HepG2 (cell line): ENCODE data around the gene ARL10. TPM values are rescaled to one million over a fixed set of nuclear protein-coding genes. Genes with fewer than 3 reads are reported as not detected.

Experiments
- ATAC-seq: fragments of 200-7000 bp; cut with Tn5 transposase; 3 replicates; pipeline ENCODE4 v1.9.1; 2020; ENCODE audit warnings: mild to moderate bottlenecking, moderate library complexity
- Bru-seq: library from RNA; stranded (reverse); fragments of 400-500 nt; gene quantifications from one replicate; lab custom pipeline; 2021; lab: Mats Ljungman, UMichigan
- BruChase-seq, 2 experiments: library from RNA; stranded (reverse); fragments of 400-500 nt; gene quantifications; one replicate each; lab custom pipeline; 2021; lab: Mats Ljungman, UMichigan
- BruUV-seq: library from RNA; stranded (reverse); fragments of 400-500 nt; replicated peaks from 2 replicates; lab custom pipeline; 2021; lab: Mats Ljungman, UMichigan
- CTCF ChIA-PET: fragments of 300-600 bp; formaldehyde crosslinking; extraction: SDS; loops from one replicate; lab custom pipeline; 2021; ENCODE audit warnings: low total read pairs, inconsistent platforms, low intra/inter-chr PET ratio; lab: Yijun Ruan, JAX
- POLR2A ChIA-PET: fragments of 350-600 bp; sonication (Branson Sonifier 250); formaldehyde crosslinking; loops from one replicate; lab custom pipeline; 2020; ENCODE audit warnings: antibody characterized with exemption, inconsistent platforms; lab: Yijun Ruan, JAX
- DNase-seq: peaks from one replicate; pipeline ENCODE4 v3.0.0-alpha.2; 2015; ENCODE audit warnings: low spot score
- FAIRE-seq: peaks from 3 replicates; lab custom pipeline; 2011; peaks lifted over from hg19 to GRCh38; lab: Jason Lieb, UNC
- H2AFZ ChIP-seq: one replicate; pipeline ENCODE4 v1.6.1; 2011; ENCODE audit warnings: low read length, inconsistent platforms
- H3K27ac ChIP-seq: fragments of 300-600 bp; 3 replicates; pipeline ENCODE4 v1.8.0; 2011; ENCODE audit warnings: mixed run types, mild to moderate bottlenecking, mixed read lengths, low read length, inconsistent platforms; ENCODE audit not compliant: insufficient read depth; ENCODE audit errors: extremely low read length
- H3K27me3 ChIP-seq, 2 experiments: fragments of 200-600 bp in 1 of 2; 2 replicates in 1 of 2; 3 replicates in 1 of 2; pipeline versions ENCODE4 v1.6.0 to v1.8.0; 2011; ENCODE audit warnings: low read length in 2 of 2, mild to moderate bottlenecking in 2 of 2, moderate library complexity in 2 of 2, inconsistent platforms in 1 of 2; ENCODE audit not compliant: insufficient read depth in 2 of 2, control insufficient read depth in 1 of 2
- H3K36me3 ChIP-seq, 2 experiments: fragments of 200-600 bp in 1 of 2; replicated peaks in 1 of 2; 2 replicates in 1 of 2; 3 replicates in 1 of 2; pipeline versions ENCODE4 v1.5.1 to v1.8.0; 2011; ENCODE audit warnings: low read length in 2 of 2, inconsistent platforms in 1 of 2; ENCODE audit not compliant: insufficient read depth in 2 of 2, control insufficient read depth in 1 of 2
- H3K4me1 ChIP-seq: 2 replicates; pipeline ENCODE4 v1.5.1; 2012; ENCODE audit warnings: low read length, inconsistent platforms; ENCODE audit not compliant: insufficient read depth
- H3K4me2 ChIP-seq: 2 replicates; pipeline ENCODE4 v1.6.0; 2011; ENCODE audit warnings: low read depth, low read length, inconsistent platforms
- H3K4me3 ChIP-seq, 3 experiments: fragments of 200-600 bp in 1 of 3; sonication (generic), shearing (Covaris generic) in 1 of 3; replicated peaks in 1 of 3; 2 replicates each; pipeline ENCODE4 v1.5.1; 2011 to 2016; ENCODE audit warnings: low read length in 3 of 3, inconsistent platforms in 2 of 3, low read depth in 2 of 3, mild to moderate bottlenecking in 2 of 3, control low read depth in 1 of 3, mixed read lengths in 1 of 3; ENCODE audit not compliant: insufficient read depth in 1 of 3
- H3K79me2 ChIP-seq: one replicate; pipeline ENCODE4 v1.6.1; 2011; ENCODE audit warnings: low read length, inconsistent platforms; ENCODE audit not compliant: insufficient read depth
- H3K9ac ChIP-seq: 2 replicates; pipeline ENCODE4 v1.6.0; 2011; ENCODE audit warnings: mild to moderate bottlenecking, low read depth, low read length, inconsistent platforms; ENCODE audit not compliant: insufficient read depth
- H3K9me3 ChIP-seq: 2 replicates; pipeline ENCODE4 v1.5.1; 2012; ENCODE audit warnings: mild to moderate bottlenecking, low read length
- H4K20me1 ChIP-seq: 2 replicates; pipeline ENCODE4 v1.6.0; 2011; ENCODE audit warnings: inconsistent platforms, mild to moderate bottlenecking, low read length, moderate library complexity; ENCODE audit not compliant: insufficient read depth
- CCDC6 ChIP-seq: sonication (generic); formaldehyde crosslinking; IDR thresholded peaks from 2 replicates; pipeline ENCODE4 v1.8.1; 2022; ENCODE audit warnings: mild to moderate bottlenecking, missing genetic modification reagents, moderate library complexity
- HNF4G ChIP-seq, 2 experiments: sonication (generic) in 1 of 2; formaldehyde crosslinking in 1 of 2; IDR thresholded peaks; 2 replicates each; pipeline versions ENCODE4 v1.4.0 to v1.6.1; 2011 to 2020; ENCODE audit warnings: borderline replicate concordance in 2 of 2, low read depth in 2 of 2, mild to moderate bottlenecking in 2 of 2, low read length in 1 of 2, missing genetic modification reagents in 1 of 2, moderate library complexity in 1 of 2
- KLF15 ChIP-seq: sonication (generic); formaldehyde crosslinking; IDR thresholded peaks from 2 replicates; pipeline ENCODE4 v1.8.1; 2023; ENCODE audit warnings: borderline replicate concordance, mild to moderate bottlenecking, inconsistent platforms, missing genetic modification reagents, mixed read lengths
- KLF16 ChIP-seq, 2 experiments: sonication (generic) in 1 of 2; formaldehyde crosslinking in 1 of 2; IDR thresholded peaks; 2 replicates each; pipeline versions ENCODE4 v1.6.1 to v1.8.0; 2016 to 2023; ENCODE audit warnings: missing genetic modification reagents in 2 of 2, missing compliant biosample characterization in 1 of 2
- NFYB ChIP-seq: sonication (generic); formaldehyde crosslinking; IDR thresholded peaks from 2 replicates; pipeline ENCODE4 v1.4.0; 2020; ENCODE audit warnings: missing genetic modification reagents
- PITX1 ChIP-seq: sonication (generic); formaldehyde crosslinking; IDR thresholded peaks from 2 replicates; pipeline ENCODE4 v1.5.1; 2020; ENCODE audit warnings: mild to moderate bottlenecking, missing genetic modification reagents
- ZNF329 ChIP-seq: sonication (generic); formaldehyde crosslinking; IDR thresholded peaks from 2 replicates; pipeline ENCODE4 v1.9.0; 2021; ENCODE audit warnings: low read depth, mild to moderate bottlenecking, missing genetic modification reagents
- ZNF557 ChIP-seq: sonication (generic); formaldehyde crosslinking; IDR thresholded peaks from 2 replicates; pipeline ENCODE4 v1.4.0; 2020; ENCODE audit warnings: missing genetic modification reagents
- WGBS: methylation state at CpG from one replicate; pipeline ENCODE4 v1.1.6; 2017; ENCODE audit warnings: low lambda C conversion rate; 5-methylcytosine and 5-hydroxymethylcytosine counted together
- in situ Hi-C: cut with HindIII; loops from 2 replicates; pipeline ENCODE4 v1.10.0; 2017; ENCODE audit warnings: low pct_unique_long_range_greater_than_20kb; ENCODE audit not compliant: extremely low pct_ligation_motif_present
- intact Hi-C: fragments of 100-400 bp; cut with micrococcal nuclease; formaldehyde crosslinking; loops from one replicate; pipeline ENCODE4 v1.10.0; 2022; ENCODE audit not compliant: unreplicated experiment
- long read RNA-seq, 2 experiments: library from RNA in 1 of 2; library from polyadenylated mRNA in 1 of 2; stranded (forward) in 1 of 2; unstranded in 1 of 2; transcript quantifications; one replicate each; pipeline ENCODE4 v2.0.0, GENCODE V29; 2019 to 2022
- polyA minus RNA-seq, 3 experiments: library from RNA; depleted of rRNA, polyadenylated mRNA; stranded (reverse); fragments of >200 nt; gene quantifications; 2 replicates each; pipeline ENCODE4 v1.2.3, GENCODE V29; 2011; ENCODE audit warnings: low replicate concordance in 1 of 3
- polyA plus RNA-seq, 8 experiments: library from polyadenylated mRNA; depleted of rRNA in 3 of 8; stranded (reverse) in 7 of 8; unstranded in 1 of 8; fragments of >200 nt; fragmentation: Illumina TruSeq in 4 of 8; extraction: Trizol in 4 of 8; gene quantifications; 2 replicates each; pipeline versions ENCODE4 v1.2.1 to v1.2.3, GENCODE V29; 2011 to 2016; ENCODE audit warnings: low read depth in 4 of 8, missing spikeins in 1 of 8, mixed read lengths in 1 of 8; ENCODE audit not compliant: insufficient read depth in 1 of 8
- total RNA-seq, 5 experiments: library from RNA; depleted of rRNA; stranded (reverse); fragments of >200 nt; fragmentation: Illumina TruSeq; extraction: Trizol; gene quantifications; 2 replicates each; pipeline ENCODE4 v1.2.3, GENCODE V29; 2016; ENCODE audit warnings: low read depth in 1 of 5
- TF ChIP-seq, protein P1 (sequence below): IDR thresholded peaks from 2 replicates; pipeline ENCODE4 v1.6.1; 2012; ENCODE audit warnings: inconsistent platforms
- TF ChIP-seq, protein P2 (sequence below): sonication (generic); formaldehyde crosslinking; IDR thresholded peaks from 2 replicates; pipeline ENCODE4 v1.4.0; 2020; ENCODE audit warnings: missing genetic modification reagents

Gene ARL10, protein sequence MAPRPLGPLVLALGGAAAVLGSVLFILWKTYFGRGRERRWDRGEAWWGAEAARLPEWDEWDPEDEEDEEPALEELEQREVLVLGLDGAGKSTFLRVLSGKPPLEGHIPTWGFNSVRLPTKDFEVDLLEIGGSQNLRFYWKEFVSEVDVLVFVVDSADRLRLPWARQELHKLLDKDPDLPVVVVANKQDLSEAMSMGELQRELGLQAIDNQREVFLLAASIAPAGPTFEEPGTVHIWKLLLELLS
- total RNA-seq (2016; rRNA removed; fragmentation: Illumina TruSeq; extraction: Trizol) = 0.01 and 0.18 TPM in 2 replicates
- 1.1 TPM in 1 of 2 replicates, not detected in the other for total RNA-seq (2016; cell fraction: cytosol; rRNA removed; fragmentation: Illumina TruSeq; extraction: Trizol; ENCODE audit: low read depth)
- total RNA-seq (2016; cell fraction: insoluble cytoplasmic fraction; rRNA removed; fragmentation: Illumina TruSeq; extraction: Trizol) = 0.45 TPM in 1 of 2 replicates, not detected in the other
- total RNA-seq (2016; cell fraction: membrane; rRNA removed; fragmentation: Illumina TruSeq; extraction: Trizol) = 0.93 and 0.96 TPM in 2 replicates
- 0.53 TPM in 1 of 2 replicates, not detected in the other for total RNA-seq (2016; cell fraction: nucleus; rRNA removed; fragmentation: Illumina TruSeq; extraction: Trizol)
- polyA plus RNA-seq (2011; rRNA removed) = 0.22 and 0.50 TPM in 2 replicates
- under 0.01 and 0.01 TPM in 2 replicates for polyA plus RNA-seq (2011; cell fraction: cytosol; rRNA removed)
- polyA plus RNA-seq (2011; cell fraction: nucleus; rRNA removed) = 0.02 and 0.03 TPM in 2 replicates
- polyA plus RNA-seq (2012) = 0.05 and 0.07 TPM in 2 replicates
- 0.51 and 1.6 TPM in 2 replicates for polyA plus RNA-seq (2016; cell fraction: cytosol; fragmentation: Illumina TruSeq; extraction: Trizol; ENCODE audit: low read depth)
- not detected in 2 replicates for polyA plus RNA-seq (2016; cell fraction: insoluble cytoplasmic fraction; fragmentation: Illumina TruSeq; extraction: Trizol; ENCODE audit: low read depth)
- polyA plus RNA-seq (2016; cell fraction: membrane; fragmentation: Illumina TruSeq; extraction: Trizol; ENCODE audit: low read depth) = 1.5 TPM in 1 of 2 replicates, not detected in the other
- 0.05 TPM in 1 of 2 replicates, not detected in the other for polyA plus RNA-seq (2016; cell fraction: nucleus; fragmentation: Illumina TruSeq; extraction: Trizol; ENCODE audit: insufficient read depth, low read depth)
- polyA minus RNA-seq (2011; rRNA and poly(A)+ RNA removed; ENCODE audit: low replicate concordance) = 0.02 and 0.22 TPM in 2 replicates
- polyA minus RNA-seq (2011; cell fraction: cytosol; rRNA and poly(A)+ RNA removed) = 0.79 TPM in 1 of 2 replicates, not detected in the other
- under 0.01 TPM in 2 replicates for polyA minus RNA-seq (2011; cell fraction: nucleus; rRNA and poly(A)+ RNA removed)
- Bru-seq, nascent RNA = percentile 15 among the genes with signal in this experiment
- percentile 16 among the genes with signal in this experiment for BruChase-seq, experiment 1, labeled RNA remaining after a 6-hour chase
- percentile 17 among the genes with signal in this experiment for BruChase-seq, experiment 2, labeled RNA remaining after a 2-hour chase
- long read RNA-seq, experiment 1 = 0 reads
- long read RNA-seq, experiment 2 = 0 reads

DNA sequence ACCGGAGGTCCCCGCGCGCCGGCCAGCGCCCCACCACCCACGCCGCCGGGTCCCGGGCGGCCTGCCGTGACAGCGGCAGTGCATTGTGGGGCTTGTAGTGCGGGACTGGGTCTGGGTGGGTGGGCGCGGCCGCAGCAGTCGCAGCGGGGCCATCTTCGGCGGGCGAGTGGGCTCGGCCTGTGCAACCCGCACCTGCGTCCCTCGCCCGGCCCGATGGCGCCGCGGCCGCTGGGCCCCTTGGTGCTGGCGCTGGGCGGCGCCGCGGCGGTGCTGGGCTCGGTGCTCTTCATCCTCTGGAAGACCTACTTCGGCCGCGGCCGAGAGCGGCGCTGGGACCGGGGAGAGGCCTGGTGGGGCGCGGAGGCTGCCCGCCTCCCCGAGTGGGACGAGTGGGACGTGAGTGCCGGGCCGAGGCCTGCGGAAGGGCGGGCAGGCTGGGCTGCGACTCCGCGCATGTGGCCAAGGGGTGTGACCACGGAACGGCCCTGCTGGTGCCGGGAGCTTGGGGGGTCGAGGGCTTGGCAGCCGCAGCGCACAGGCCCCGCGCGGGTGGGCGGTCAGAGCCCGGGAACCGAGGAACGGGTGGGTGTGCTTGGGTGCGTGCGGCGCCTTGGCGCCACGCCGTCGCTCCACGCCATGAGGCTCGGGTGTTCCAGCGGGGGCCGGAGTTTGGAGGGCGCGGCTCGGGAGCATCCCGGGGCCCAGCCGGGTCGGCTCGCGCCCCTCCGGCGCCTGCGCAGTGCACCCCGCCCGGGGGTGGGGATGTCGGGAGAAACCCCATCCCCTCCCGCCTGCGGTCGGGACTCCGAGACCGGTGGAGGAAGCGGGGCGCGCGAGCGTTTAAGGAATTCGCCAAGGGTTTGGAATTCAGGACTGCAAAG lies at the start of gene ARL10:
TSS of gene ARL10 (plus strand) at position 137 of the 881 bp plus-strand sequence. CDS start at position 214, 77 bp downstream.
- ChIA-PET CTCF (no interaction called here), POLR2A (no interaction called here)
- ATAC-seq (no peak), DNase-seq (no peak), FAIRE-seq (no peak)
- WGBS = 93% methylated on average over 54 of the region's 108 CpGs
- no TSS peak for BruUV-seq
- Histone ChIP-seq H3K79me2 (peaks cover 9% of the 10 kb centered on the region), H3K36me3 (no peaks in the 10 kb centered on the region), H2AFZ (no peak within 1 kb of the TSS), H3K27me3 (peaks cover 3 to 6% of the 10 kb centered on the region in 2 experiments; a peak in 4 of 5 replicates), H3K4me1 (peaks cover 57% of the 10 kb centered on the region), H3K4me3 (peak within 1 kb of the TSS; percentile 30 to 64 (median 44); a peak in 5 of 6 replicates), H3K27ac (no peak within 1 kb of the TSS), H4K20me1 (no peaks in the 10 kb centered on the region), H3K9me3 (no peaks in the 10 kb centered on the region), H3K9ac (no peak within 1 kb of the TSS; the same call in 1 of the 2 replicates), H3K4me2 (peak within 1 kb of the TSS; percentile 93)
- intact Hi-C loops (no loop called here), in situ Hi-C loops (no loop called here)
- TF ChIP-seq CCDC6 (CRISPR knock-in tag) (no peak), HNF4G (IDR thresholded peaks at IDR 0.05; ENCODE audit: borderline replicate concordance, low read depth, low read length) (no peak), HNF4G (CRISPR knock-in tag; IDR thresholded peaks at IDR 0.05; ENCODE audit: borderline replicate concordance, low read depth) (no peak), KLF16 (CRISPR knock-in tag; IDR thresholded peaks at IDR 0.05) (no peak), ZNF557 (CRISPR knock-in tag) (no peak), NFYB (no peak), PITX1 (no peak), KLF15 (CRISPR knock-in tag) (no peak), ZNF329 (peak; percentile 82; the same call in 1 of the 2 replicates)
- TF ChIP-seq, protein P1, sequence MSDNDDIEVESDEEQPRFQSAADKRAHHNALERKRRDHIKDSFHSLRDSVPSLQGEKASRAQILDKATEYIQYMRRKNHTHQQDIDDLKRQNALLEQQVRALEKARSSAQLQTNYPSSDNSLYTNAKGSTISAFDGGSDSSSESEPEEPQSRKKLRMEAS = 0 out of 2 replicates have a peak, but pooled peaks have one; percentile 6
- TF ChIP-seq, protein P2, sequence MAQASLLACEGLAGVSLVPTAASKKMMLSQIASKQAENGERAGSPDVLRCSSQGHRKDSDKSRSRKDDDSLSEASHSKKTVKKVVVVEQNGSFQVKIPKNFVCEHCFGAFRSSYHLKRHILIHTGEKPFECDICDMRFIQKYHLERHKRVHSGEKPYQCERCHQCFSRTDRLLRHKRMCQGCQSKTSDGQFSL (CRISPR knock-in tag) = no peak
